ENCODE data around the gene IQSEC1.
A peak's percentile ranks its signal among the peaks of the same experiment; 100 is the strongest.

The IQSEC1 gene

DNA sequence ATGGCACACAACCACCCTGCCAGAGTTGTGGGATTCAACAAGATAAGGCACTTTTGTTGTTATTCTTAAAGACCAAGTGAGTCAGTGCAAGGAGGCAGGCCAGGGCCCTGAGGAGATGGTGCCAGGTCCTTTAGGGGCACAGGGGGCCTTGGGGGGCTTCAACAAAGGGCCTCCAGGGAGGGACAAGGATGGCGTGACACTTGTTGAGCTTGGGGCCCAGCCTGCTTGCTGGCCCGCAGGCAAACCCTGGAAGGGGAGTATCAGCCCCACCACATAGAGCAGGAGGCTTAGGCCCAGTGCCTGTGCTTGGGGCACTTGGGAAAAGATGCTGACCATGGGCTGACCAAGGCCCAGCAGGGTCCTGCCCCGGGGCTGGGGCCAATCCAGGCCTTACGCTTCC is 5.5 kb downstream of the IQSEC1 start:
- Histone ChIP-seq H2BK5ac (ENCODE audit: low read depth, low read length, poor library complexity, severe bottlenecking) (no peak overlapping the region), H3K9ac (ENCODE audit: low read length) (no peak overlapping the region), H3K27me3 (ENCODE audit: control insufficient read depth in 1 of 2, insufficient read depth in 1 of 2, low read length in 2 of 2) (peaks cover 8 to 25% of the 10 kb centered on the region in 2 experiments), H3K4me3 (ENCODE audit: insufficient read depth in 1 of 2, low read depth in 1 of 2, low read length in 2 of 2) (no peak overlapping the region), H2AFZ (ENCODE audit: low read depth, low read length) (no peak overlapping the region), H4K8ac (ENCODE audit: low read length) (no peak overlapping the region), H3K79me1 (replicated peaks; ENCODE audit: low read length, poor library complexity, severe bottlenecking) (no peaks in the 10 kb centered on the region), H3K9me3 (ENCODE audit: control insufficient read depth, low read length) (no peaks in the 10 kb centered on the region), H3K27ac (ENCODE audit: low read length, poor library complexity, severe bottlenecking) (no peak overlapping the region), H2BK15ac (ENCODE audit: low read depth, poor library complexity, severe bottlenecking) (no peak overlapping the region), H4K91ac (ENCODE audit: low read length) (no peak overlapping the region), H3K14ac (ENCODE audit: low read length in 2 of 2) (no peak overlapping the region), H2AK5ac (ENCODE audit: low read length, severe bottlenecking) (no peak overlapping the region), H3K4me1 (ENCODE audit: control insufficient read depth, insufficient read depth, low read depth, low read length) (peaks cover 13% of the 10 kb centered on the region), H3K4me2 (ENCODE audit: low read length, poor library complexity, severe bottlenecking) (no peak overlapping the region), H3K4ac (ENCODE audit: low read depth in 1 of 2, low read length in 2 of 2) (no peak overlapping the region), H3K36me3 (ENCODE audit: control insufficient read depth in 1 of 2, insufficient read depth in 2 of 2, low read depth in 1 of 2, low read length in 2 of 2) (no peaks in the 10 kb centered on the region), H2BK12ac (ENCODE audit: low read length in 2 of 2) (no peak overlapping the region), H3K18ac (ENCODE audit: low read depth in 1 of 2, low read length in 2 of 2) (no peak overlapping the region), H2BK120ac (ENCODE audit: low read depth, low read length) (no peak overlapping the region), H3K23ac (ENCODE audit: low read length in 2 of 2) (no peak overlapping the region)
- DNase-seq = no peak
- WGBS = 86% methylated on average over 4 of the region's 4 CpGs

DNA sequence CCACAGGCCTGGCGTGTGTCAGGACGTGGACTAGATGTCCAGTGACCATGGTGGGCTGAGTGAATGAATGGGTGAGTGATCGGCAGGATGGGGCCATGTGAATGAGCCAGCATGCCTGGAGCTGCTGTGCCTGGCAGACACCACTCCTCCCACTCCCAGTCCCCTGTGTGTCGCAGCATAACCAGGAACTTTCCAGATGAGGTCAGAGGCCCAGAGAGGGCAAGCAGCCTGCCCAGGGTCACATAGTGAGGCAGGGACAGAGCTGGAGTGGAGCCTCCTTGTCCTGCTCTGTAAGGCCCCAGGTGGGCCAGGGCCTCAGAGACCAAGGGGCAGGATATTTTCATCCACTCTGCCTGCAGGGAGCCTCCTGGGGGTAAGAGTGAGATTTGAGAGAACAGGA is 6.4 kb downstream of the IQSEC1 start:
- H2BK120ac ChIP-seq (ENCODE audit: low read depth, low read length) = no peak overlapping the region
- no peak overlapping the region for H3K18ac ChIP-seq (ENCODE audit: low read depth in 1 of 2, low read length in 2 of 2)
- no peak overlapping the region for H2BK5ac ChIP-seq (ENCODE audit: low read depth, low read length, poor library complexity, severe bottlenecking)
- H3K79me1 ChIP-seq (replicated peaks; ENCODE audit: low read length, poor library complexity, severe bottlenecking) = no peaks in the 10 kb centered on the region
- no peak overlapping the region for H3K4me3 ChIP-seq (ENCODE audit: insufficient read depth in 1 of 2, low read depth in 1 of 2, low read length in 2 of 2)
- H4K8ac ChIP-seq (ENCODE audit: low read length) = no peak overlapping the region
- H2BK12ac ChIP-seq (ENCODE audit: low read length in 2 of 2) = no peak overlapping the region
- H3K9ac ChIP-seq (ENCODE audit: low read length) = no peak overlapping the region
- peaks cover 6% of the 10 kb centered on the region for H3K4me1 ChIP-seq (ENCODE audit: control insufficient read depth, insufficient read depth, low read depth, low read length)
- H3K36me3 ChIP-seq (ENCODE audit: control insufficient read depth in 1 of 2, insufficient read depth in 2 of 2, low read depth in 1 of 2, low read length in 2 of 2) = no peaks in the 10 kb centered on the region
- no peak overlapping the region for H4K91ac ChIP-seq (ENCODE audit: low read length)
- no peaks in the 10 kb centered on the region for H3K9me3 ChIP-seq (ENCODE audit: control insufficient read depth, low read length)
- H3K27me3 ChIP-seq (ENCODE audit: control insufficient read depth in 1 of 2, insufficient read depth in 1 of 2, low read length in 2 of 2) = peaks cover 8 to 23% of the 10 kb centered on the region in 2 experiments
- no peak for DNase-seq
- H3K23ac ChIP-seq (ENCODE audit: low read length in 2 of 2) = no peak overlapping the region
- no peak overlapping the region for H3K4me2 ChIP-seq (ENCODE audit: low read length, poor library complexity, severe bottlenecking)
- no peak overlapping the region for H2AFZ ChIP-seq (ENCODE audit: low read depth, low read length)
- H3K4ac ChIP-seq (ENCODE audit: low read depth in 1 of 2, low read length in 2 of 2) = no peak overlapping the region
- H2BK15ac ChIP-seq (ENCODE audit: low read depth, poor library complexity, severe bottlenecking) = no peak overlapping the region
- WGBS = 67% methylated on average over 1 of the region's 4 CpGs
- H3K27ac ChIP-seq (ENCODE audit: low read length, poor library complexity, severe bottlenecking) = no peak overlapping the region
- H2AK5ac ChIP-seq (ENCODE audit: low read length, severe bottlenecking) = no peak overlapping the region
- peak overlapping the region in 1 of 2 experiments; percentile 69 for H3K14ac ChIP-seq (ENCODE audit: low read length in 2 of 2)

DNA sequence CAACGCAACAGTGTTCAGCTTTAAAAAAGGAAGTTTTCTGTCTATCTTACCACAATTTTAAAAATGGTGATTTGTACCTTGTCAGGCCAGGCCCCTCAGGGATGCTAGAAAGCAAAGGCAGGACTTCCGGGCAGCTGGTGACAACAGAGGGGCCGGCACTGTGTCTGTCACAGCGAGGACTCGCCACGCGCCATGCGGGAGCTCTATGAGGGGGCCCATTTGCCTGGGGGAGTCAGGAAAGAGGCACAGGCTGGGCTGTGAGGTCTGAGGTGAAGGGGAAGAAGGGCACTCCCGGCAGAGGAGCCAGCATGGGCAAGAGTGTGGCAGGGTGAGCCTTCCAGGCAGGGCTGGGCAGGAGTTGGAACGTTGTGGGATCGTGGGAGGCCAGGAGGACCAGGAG is 7.0 kb downstream of the IQSEC1 start:
- no peak overlapping the region for H2BK5ac ChIP-seq (ENCODE audit: low read depth, low read length, poor library complexity, severe bottlenecking)
- H3K14ac ChIP-seq (ENCODE audit: low read length in 2 of 2) = no peak overlapping the region
- H3K4ac ChIP-seq (ENCODE audit: low read depth in 1 of 2, low read length in 2 of 2) = no peak overlapping the region
- H3K23ac ChIP-seq (ENCODE audit: low read length in 2 of 2) = no peak overlapping the region
- H2BK12ac ChIP-seq (ENCODE audit: low read length in 2 of 2) = no peak overlapping the region
- H3K4me1 ChIP-seq (ENCODE audit: control insufficient read depth, insufficient read depth, low read depth, low read length) = peaks cover 6% of the 10 kb centered on the region
- H3K4me2 ChIP-seq (ENCODE audit: low read length, poor library complexity, severe bottlenecking) = no peak overlapping the region
- H4K8ac ChIP-seq (ENCODE audit: low read length) = no peak overlapping the region
- H3K18ac ChIP-seq (ENCODE audit: low read depth in 1 of 2, low read length in 2 of 2) = no peak overlapping the region
- H3K9ac ChIP-seq (ENCODE audit: low read length) = no peak overlapping the region
- H3K9me3 ChIP-seq (ENCODE audit: control insufficient read depth, low read length) = no peaks in the 10 kb centered on the region
- 91% methylated on average over 11 of the region's 11 CpGs for WGBS
- no peak overlapping the region for H2BK120ac ChIP-seq (ENCODE audit: low read depth, low read length)
- no peak overlapping the region for H2AFZ ChIP-seq (ENCODE audit: low read depth, low read length)
- no peak overlapping the region for H4K91ac ChIP-seq (ENCODE audit: low read length)
- no peak overlapping the region for H3K27ac ChIP-seq (ENCODE audit: low read length, poor library complexity, severe bottlenecking)
- H2BK15ac ChIP-seq (ENCODE audit: low read depth, poor library complexity, severe bottlenecking) = no peak overlapping the region
- H3K4me3 ChIP-seq (ENCODE audit: insufficient read depth in 1 of 2, low read depth in 1 of 2, low read length in 2 of 2) = no peak overlapping the region
- no peak overlapping the region for H2AK5ac ChIP-seq (ENCODE audit: low read length, severe bottlenecking)
- no peak for DNase-seq
- H3K27me3 ChIP-seq (ENCODE audit: control insufficient read depth in 1 of 2, insufficient read depth in 1 of 2, low read length in 2 of 2) = peaks cover 7 to 23% of the 10 kb centered on the region in 2 experiments
- H3K36me3 ChIP-seq (ENCODE audit: control insufficient read depth in 1 of 2, insufficient read depth in 2 of 2, low read depth in 1 of 2, low read length in 2 of 2) = no peaks in the 10 kb centered on the region
- no peaks in the 10 kb centered on the region for H3K79me1 ChIP-seq (replicated peaks; ENCODE audit: low read length, poor library complexity, severe bottlenecking)

DNA sequence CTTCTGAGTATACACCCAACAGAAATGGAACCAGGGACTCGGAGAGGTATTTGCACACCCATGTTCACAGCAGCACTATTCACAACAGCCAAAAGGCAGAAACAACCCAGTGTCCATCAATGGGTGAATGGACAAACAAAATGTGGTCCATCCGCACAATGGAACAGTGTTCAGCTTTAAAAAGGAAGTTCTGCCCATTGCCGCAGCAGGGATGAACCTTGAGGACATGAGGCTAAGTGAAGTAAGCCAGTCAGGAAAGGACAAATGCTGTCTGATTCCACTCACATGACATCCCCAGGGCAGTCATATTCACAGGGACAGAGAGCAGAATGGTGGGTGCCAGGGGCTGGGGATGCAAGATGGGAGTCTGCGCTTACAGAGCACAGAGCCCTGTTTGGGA is 7.5 kb downstream of the IQSEC1 start:
- H2BK120ac ChIP-seq (ENCODE audit: low read depth, low read length) = no peak overlapping the region
- H3K14ac ChIP-seq (ENCODE audit: low read length in 2 of 2) = no peak overlapping the region
- no peak overlapping the region for H3K18ac ChIP-seq (ENCODE audit: low read depth in 1 of 2, low read length in 2 of 2)
- no peak overlapping the region for H3K23ac ChIP-seq (ENCODE audit: low read length in 2 of 2)
- no peak overlapping the region for H2AFZ ChIP-seq (ENCODE audit: low read depth, low read length)
- H4K91ac ChIP-seq (ENCODE audit: low read length) = no peak overlapping the region
- no peak overlapping the region for H3K27ac ChIP-seq (ENCODE audit: low read length, poor library complexity, severe bottlenecking)
- H3K4me2 ChIP-seq (ENCODE audit: low read length, poor library complexity, severe bottlenecking) = no peak overlapping the region
- H2BK5ac ChIP-seq (ENCODE audit: low read depth, low read length, poor library complexity, severe bottlenecking) = no peak overlapping the region
- no peak overlapping the region for H4K8ac ChIP-seq (ENCODE audit: low read length)
- WGBS = 78% methylated on average over 4 of the region's 4 CpGs
- no peak overlapping the region for H3K4me3 ChIP-seq (ENCODE audit: insufficient read depth in 1 of 2, low read depth in 1 of 2, low read length in 2 of 2)
- H3K27me3 ChIP-seq (ENCODE audit: control insufficient read depth in 1 of 2, insufficient read depth in 1 of 2, low read length in 2 of 2) = peaks cover 7 to 26% of the 10 kb centered on the region in 2 experiments
- H3K36me3 ChIP-seq (ENCODE audit: control insufficient read depth in 1 of 2, insufficient read depth in 2 of 2, low read depth in 1 of 2, low read length in 2 of 2) = no peaks in the 10 kb centered on the region
- H3K79me1 ChIP-seq (replicated peaks; ENCODE audit: low read length, poor library complexity, severe bottlenecking) = no peaks in the 10 kb centered on the region
- DNase-seq = no peak
- no peak overlapping the region for H3K4ac ChIP-seq (ENCODE audit: low read depth in 1 of 2, low read length in 2 of 2)
- no peak overlapping the region for H2AK5ac ChIP-seq (ENCODE audit: low read length, severe bottlenecking)
- H3K9me3 ChIP-seq (ENCODE audit: control insufficient read depth, low read length) = no peaks in the 10 kb centered on the region
- peaks cover 6% of the 10 kb centered on the region for H3K4me1 ChIP-seq (ENCODE audit: control insufficient read depth, insufficient read depth, low read depth, low read length)
- no peak overlapping the region for H3K9ac ChIP-seq (ENCODE audit: low read length)
- no peak overlapping the region for H2BK12ac ChIP-seq (ENCODE audit: low read length in 2 of 2)
- H2BK15ac ChIP-seq (ENCODE audit: low read depth, poor library complexity, severe bottlenecking) = no peak overlapping the region

Data from mesenchymal stem cell (in vitro differentiated cells and primary cell).